ENCODE results near the gene ATG7.
"Not testable (repeated sequence)": the region's sequence is repeated elsewhere in the genome, so short reads cannot be mapped to it uniquely, and the experiment has no call there.

The ATG7 gene

DNA sequence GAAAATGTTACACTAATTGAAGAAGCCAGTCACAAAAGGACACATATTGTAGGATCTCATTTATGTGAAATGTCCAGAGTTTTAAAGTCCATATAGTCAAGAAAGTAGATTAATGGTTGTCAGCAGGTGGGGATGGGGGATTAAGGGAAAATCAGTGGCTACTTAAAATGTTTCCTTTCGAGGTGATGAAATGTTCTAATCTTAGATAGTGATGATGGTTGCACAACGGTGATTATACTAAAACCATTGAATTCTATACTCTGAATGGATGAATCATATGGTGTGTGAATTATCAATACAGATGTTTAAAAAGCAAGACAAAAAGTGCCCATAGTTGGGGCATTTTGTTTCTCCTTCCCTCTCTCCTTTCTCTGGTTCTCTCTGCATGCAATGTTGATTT is 164.6 kb downstream of the ATG7 start:
- DNase-seq, result no peak

DNA sequence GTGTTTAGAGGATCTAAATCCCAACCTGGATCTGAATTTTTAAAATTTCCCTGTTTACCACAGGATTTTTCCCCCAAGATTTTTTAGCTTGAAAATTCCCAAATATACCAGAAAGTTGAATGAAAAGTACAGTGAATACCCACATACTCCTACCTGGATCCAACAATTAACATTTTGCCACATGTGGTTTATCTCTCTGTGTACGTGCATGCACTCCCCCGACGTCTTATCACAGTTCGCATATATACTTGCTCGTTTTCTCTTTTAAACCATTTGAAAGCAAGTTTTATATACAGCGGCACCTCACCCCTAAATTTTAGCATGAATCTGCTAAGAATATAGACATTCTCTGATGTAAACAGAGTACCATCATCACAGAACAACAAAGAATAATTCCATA is 165.3 kb downstream of the ATG7 start:
- DNase-seq, result no peak

DNA sequence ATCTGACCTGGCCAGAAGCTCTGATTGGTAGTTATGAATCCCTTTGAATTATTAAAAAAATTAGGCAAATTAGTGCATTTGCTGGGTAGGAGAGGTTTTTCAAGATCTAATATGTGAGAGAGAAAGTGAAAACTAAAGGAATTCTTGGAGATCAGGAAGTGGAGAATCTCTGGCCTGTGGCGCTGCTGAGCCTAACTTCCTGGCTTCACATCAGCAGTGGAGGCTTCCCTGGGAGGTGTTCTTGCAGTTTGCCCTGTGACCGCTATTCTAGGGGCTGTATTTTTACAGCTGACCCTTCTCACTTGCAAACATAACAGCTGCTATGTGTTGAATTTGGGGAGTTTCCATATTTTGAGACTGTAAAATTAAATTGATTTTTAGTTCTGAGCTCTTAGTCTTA is 166.4 kb downstream of the ATG7 start:
- no peak for DNase-seq

- not testable (repeated sequence) for DNase-seq
These were observed 169.1 kb downstream of the ATG7 start for GRCh38 chr3:11441346-11441745.

DNA sequence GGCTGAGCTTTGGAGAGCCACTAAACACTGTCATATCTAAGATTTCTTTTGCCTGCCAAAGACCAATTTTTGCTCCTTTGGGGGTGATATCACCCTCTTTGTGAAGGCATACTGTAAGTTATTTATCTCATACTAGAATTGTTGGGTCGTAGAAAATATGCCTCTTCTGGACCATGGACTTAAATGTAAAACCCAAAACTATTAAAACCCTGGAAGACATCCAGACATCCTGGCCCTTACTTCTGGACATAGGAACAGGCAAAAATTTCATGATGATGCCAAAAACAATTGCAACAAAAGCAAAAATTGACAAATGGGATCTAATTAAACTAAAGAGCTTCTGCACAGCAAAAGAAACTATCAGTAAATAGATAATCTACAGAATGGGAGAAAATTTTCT is 172.2 kb downstream of the ATG7 start:
- DNase-seq, result no peak

DNA sequence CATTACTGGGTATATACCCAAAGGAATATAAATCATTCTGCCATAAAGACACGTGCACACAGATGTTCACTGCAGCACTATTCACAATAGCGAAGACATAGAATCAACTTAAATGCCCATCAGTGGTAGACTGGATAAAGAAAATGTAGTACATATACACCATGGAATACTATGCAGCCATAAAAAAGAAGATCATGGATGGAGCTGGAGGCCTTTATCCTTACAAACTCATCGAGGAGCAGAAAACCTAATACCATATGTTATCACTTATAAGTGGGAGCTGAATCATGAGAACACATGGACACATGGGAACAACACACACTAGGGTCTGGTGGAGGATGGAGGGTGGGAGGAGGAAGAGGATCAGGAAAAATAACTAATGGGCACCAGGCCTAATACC is 173.0 kb downstream of the ATG7 start:
- DNase-seq, result not testable (repeated sequence)

- DNase-seq, result no peak
These were observed 173.7 kb downstream of the ATG7 start for GRCh38 chr3:11445883-11446282.

DNA sequence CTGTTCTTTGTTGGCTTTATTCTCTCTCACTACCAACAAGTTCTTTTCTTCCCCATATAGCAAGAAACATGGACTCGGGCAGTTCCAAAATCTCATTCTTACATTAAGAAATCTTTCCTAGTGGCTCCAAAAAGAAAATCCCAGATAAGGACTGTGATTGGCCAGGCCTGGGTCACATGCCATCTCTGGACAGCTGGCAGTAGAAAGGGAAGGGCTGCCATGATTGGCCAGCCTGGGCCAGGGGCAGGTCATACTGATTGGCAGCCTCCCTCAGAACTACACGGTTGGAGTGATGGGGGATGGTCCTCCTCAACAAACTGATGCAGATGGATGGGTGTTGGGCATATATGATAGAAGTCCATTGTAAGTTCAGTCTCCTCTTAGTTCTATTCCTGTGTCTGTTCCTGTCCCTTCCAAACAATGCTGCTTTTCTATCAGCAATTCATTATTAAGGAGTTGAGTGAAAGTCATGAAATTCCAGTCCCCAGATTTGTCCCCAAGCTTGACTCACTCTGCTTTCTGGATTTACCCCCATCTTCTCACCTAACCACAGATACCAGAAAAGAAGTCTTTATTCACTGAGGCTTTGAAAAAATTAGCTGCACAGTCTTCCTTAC is 175.5 kb downstream of the ATG7 start:
- DNase-seq, result no peak

DNA sequence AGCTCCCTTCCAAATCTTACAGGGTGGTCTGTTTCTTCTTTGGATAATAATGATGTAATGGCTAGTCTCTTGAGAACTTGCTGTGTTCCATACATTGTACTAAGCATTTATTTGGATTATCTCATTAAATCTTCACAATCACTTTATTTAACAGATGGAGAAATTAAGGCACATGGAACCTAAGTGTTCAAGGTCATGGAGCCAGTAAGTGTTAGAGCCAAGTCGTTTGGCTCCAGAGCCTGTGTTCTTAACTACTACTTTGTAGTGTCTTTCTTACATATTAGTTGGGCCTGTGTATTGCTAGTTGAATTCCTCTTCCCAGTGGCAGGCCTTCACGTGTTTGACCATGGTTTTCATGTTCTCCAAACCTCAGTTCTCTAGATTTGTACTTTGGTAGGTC is 177.8 kb downstream of the ATG7 start:
- no peak for DNase-seq

DNA sequence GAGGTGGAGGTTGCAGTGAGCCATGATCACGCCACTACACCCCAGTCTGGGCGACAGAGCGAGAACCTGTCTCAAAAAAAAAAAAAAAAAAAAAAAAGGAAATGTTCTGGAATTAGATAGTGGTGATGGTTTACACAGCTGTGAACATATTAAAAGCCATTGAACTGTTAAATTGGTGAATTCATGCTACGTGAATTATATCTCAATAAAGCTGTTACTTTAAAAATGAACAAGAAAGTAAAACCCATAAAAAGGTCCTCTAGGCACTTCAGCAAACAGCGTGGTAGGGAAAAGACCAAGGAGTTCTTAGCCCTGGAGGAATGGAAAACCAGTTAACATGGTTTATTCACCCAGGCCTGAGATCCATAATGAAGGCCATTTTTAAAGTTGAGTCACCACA is 180.1 kb downstream of the ATG7 start:
- no peak for DNase-seq

- no peak for DNase-seq
These were observed 181.0 kb downstream of the ATG7 start for GRCh38 chr3:11452885-11453847.

DNA sequence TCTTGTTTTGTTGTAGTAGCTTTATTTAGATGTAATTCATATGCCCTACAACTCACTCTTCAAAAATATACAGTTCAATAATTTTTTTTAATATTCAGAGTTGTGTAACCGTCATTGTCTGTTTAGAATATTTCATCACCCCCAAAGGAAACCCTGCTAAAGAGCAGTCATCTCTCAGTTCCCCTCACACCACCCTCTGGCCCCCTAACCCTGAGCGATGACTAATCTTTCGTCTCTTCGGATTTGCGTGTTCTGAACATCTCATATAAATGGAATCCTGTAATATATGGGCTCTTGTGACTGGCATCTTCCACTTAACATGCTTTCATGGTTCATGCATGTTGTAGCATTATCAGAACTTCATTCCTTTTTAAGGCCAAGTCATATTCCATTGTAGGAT is 183.8 kb downstream of the ATG7 start:
- DNase-seq, result no peak

GRCh38 chr3:11457135-11457534 is 184.9 kb downstream of the ATG7 start:
- no peak for DNase-seq

GRCh38 chr3:11459186-11459824 is 187.1 kb downstream of the ATG7 start:
- DNase-seq, result no peak

GRCh38 chr3:11461226-11461625 is 189.0 kb downstream of the ATG7 start:
- no peak for DNase-seq

DNA sequence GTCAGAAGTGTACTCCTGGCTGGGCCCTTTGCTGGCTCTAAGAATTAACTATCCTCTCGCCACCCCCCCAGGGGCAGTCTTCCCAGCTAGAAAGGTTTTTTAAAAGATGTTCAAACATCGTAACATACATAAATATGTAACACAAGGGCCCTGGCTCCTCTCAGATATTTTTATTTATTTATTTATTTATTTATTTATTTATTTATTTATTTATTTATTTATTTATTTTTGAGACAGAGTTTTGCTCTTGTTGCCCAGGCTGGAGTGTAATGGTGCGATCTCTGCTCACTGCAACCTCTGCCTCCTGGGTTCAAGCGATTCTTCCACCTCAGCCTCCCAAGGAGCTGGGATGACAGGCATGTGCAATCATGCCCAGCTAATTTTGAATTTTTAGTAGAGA is 190.5 kb downstream of the ATG7 start:
- DNase-seq, result not testable (repeated sequence)

DNA sequence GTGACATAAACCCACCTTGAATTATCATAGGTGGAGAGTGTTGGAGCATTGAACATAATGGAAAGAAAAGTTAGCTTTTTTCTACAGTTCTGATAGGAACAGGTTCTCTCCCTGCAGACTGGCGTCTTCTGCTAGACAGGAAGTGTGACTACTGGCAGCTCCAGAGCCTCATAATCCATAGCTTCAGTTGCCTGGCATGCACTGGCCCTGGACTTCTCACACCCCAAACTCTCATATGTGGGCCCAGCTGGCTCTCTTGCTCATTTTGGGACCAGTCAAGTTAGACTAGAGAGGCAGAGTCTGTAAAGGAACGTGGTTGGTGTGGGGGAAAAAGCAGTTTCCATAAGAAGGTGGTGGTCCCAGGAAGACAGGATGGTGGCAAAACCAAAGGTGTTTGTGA is 191.4 kb downstream of the ATG7 start:
- DNase-seq, result no peak

- DNase-seq, result no peak
These were observed 192.2 kb downstream of the ATG7 start for GRCh38 chr3:11464356-11464755.

- DNase-seq, result no peak
These were observed 193.8 kb downstream of the ATG7 start for GRCh38 chr3:11465744-11466616.

GRCh38 chr3:11467875-11468274 is 195.7 kb downstream of the ATG7 start:
- DNase-seq, result no peak

- DNase-seq, result no peak
These were observed 198.0 kb downstream of the ATG7 start for GRCh38 chr3:11470031-11470853.

DNA sequence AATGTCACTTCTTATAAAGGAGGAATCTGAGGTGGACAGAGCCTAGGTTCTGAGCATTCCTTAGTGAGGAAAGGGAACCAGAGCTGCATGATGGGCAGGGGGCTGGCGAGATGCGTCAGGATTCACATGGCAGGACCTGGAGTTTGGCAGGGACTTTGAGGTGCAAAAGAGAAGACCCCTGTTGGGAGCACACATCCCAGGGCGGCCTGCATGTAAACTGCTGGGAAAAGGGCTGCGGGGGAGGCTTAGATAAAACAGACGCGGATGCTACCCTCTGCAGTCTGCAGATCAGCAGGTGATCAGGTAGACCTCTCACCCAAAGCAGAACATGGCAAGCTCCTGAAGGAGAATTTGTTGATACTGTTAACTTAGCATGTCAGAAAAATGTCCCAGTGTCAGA is 203.1 kb downstream of the ATG7 start:
- no peak for DNase-seq

Data from activated CD4-positive, alpha-beta T cell treated with anti-CD3 and anti-CD28 coated beads, Interleukin-2, amount 50 U/mL, for 1 hour (primary cell).